NCI-H146 treated with DMSO at 0.1 percent for 48 hours (cell line): ENCODE measurements around the gene BRD3.

Source experiments
- DNase-seq: peaks from one replicate; lab custom pipeline; 2025; ENCODE audit not compliant: unreplicated experiment; lab: John Stamatoyannopoulos, UW

BRD3 gene

DNA sequence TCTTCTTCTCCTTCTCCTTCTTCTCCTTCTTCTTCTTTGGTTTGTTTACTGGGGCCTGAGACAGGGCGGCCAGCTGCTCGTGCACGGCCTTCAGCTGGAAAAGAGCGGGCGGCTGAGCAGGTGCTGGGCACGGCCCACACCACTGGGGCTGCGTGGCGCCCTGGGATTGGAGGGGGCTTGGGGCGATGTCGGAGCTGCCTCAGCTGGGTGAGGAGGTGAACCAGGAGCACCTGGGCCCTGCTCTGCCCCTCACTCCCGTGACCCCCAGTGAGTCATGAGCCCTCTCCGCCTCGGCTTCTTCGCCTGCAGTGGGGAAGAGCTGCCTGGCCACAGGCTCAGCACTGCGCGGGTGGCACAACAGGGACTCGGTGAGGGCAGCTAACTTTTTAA, 27.7 kb downstream of the BRD3 start:
- no peak for DNase-seq

DNA sequence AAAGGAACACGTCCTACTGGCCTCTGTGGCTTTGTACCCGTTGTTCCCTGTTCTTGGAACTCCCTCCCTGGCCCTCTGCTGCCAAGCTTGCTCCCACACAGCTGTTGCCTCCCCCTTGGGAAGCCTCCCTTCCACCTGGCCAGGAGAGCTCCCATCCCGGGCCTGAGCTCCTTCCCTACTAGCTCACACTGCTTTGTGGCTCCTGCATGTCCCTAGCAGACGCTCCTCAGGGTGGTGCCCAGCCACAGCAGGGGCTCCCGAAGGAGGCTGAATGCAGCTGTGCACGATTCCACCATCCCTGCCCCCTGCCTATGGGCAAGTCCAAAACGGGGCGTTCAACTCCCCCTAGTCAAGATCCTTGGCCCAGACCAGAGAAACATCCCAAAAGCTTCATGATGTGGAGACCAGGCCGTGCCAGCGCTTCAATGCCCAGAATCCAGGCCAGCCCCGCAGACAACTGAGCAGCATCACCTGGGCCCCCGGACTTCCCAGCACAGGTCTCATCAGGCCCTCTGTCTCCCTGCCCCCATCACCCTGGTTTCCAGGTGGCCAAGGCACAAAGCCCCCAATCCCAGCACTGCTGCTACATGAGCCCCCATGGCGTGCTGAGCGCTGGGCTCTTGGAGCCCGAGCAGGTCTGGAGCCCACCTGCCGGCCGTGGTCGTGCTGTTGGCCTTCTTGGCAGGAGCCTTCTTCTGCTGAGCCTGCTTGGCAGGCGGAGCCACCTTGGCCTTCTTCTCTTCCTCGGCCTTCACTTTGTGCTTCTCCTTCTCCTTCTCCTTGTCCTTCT, 28.2 kb downstream of the BRD3 start:
- no peak for DNase-seq

DNA sequence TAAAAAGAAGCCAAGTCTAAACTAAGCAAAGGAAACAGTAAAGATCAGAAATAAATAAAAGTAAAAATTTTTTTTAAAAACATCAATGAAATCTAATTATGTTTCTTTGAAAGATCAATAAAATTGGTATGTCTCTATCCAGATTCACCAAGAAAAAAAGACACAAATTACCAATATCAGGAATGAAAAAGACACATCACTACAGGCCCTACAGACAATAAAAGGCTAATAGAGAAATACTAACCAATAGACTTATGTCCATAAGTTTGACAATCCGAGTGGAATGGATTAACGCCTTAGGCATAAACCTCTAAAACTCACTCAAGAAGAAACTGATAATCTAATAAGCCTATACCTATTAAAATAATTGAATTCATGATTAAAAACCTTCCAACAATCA, 30.2 kb downstream of the BRD3 start:
- no peak for DNase-seq

DNA sequence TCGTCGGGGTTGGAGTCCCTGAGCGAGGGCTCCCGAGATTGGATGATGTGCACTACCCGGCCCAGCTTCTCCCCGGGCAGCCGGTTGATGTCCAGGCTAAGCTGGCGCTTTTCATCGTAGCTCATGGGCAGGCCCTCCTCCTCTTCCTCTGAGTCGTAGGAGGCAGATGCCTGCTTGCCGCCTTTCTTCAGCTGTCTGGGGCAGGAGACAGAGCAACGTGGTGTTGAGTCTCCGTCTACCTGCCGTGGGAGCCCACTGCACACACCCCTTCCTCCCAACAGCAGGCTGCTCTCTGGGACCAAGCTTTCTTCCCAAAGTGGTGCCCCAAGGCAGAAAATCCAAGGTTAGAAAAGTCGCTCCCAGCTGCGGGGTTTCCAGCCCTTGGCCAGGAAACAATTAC, 31.7 kb downstream of the BRD3 start:
- DNase-seq, result no peak

DNA sequence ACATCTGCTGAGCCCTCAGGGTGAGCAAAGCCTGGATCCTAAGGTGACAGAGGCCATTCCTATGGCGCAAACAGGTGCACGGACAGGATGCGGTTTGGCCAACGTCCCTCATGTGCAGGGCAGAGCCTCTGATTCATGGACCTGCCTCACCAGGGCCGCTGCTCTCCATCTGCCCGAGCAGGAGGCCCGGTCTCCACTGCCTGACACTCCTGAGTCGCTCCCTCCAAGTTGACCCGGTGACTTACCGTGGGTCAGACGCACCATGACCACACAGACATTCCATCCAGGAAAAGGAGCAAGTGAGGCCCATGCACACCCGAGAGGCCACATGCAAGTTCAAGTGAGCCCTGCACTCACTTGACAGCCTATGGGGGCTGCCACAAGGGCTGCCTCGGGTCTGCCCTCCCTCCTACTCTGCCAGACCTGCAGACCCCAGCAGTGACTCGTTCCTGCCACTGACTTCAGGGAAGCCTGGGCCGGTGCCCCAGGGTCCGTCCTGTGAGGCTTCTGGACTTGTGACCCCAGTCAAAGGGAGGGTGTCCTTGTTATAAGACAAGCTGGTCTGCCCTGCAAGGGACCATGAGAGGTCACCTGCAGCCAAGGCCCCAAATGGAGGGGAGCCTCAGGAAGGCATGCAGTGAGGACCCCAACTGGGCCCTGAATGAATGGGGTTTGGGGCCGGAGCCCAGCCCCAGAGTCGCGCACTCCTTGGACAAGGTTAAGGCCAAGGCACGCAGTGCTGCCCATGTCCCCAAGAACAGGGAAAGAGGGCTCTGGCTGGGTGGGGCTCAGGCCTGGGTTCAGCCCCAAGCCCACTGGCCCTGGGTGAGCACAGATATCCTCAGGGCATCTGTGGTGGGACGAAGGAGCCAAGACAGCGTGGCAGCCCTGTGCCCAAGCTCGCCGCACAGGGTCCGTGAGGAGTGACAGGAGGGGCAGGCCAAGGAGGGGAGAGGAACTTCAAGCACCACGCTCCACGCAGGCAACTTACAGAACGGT, 32.5 kb downstream of the BRD3 start:
- no peak for DNase-seq

DNA sequence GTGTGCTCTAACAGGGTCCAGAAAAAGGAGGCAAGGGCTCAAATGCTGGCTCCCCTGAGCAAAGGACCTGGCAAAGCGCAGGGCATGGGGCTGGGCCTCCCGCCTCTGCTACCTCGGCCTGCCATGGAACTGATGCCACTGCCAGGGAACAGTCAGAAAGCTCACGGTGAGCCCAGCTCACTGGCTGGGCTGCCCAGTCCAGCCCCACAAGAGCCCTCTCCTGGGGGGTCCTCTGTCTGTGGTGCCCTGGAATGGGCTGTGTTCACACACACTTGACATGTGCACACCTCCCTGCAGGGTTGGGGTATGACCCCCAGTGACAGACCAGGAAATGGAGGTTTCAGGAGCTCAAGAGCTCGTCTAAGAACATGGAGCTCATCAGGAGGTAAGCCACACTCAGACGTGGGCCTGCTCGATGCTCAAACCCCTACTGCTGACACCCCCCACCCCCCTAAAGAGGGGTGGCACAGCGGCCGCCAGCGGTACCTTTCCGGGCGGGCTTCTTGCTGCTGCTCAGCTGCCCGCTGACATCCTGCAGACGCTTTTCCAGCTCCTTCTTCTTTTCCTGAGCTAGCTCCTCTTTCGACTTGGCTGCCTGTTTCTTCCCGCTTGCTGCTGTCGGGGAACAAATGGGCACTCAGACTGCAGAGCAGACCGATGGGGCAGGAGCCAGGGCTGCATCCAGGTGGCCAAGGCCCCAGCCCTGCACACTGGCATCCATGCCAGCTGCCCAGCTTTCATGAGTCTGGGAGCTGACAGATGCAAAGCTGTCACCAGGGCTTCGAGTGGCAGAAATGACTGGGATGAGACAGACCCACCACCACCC, 33.4 kb downstream of the BRD3 start:
- no peak for DNase-seq

DNA sequence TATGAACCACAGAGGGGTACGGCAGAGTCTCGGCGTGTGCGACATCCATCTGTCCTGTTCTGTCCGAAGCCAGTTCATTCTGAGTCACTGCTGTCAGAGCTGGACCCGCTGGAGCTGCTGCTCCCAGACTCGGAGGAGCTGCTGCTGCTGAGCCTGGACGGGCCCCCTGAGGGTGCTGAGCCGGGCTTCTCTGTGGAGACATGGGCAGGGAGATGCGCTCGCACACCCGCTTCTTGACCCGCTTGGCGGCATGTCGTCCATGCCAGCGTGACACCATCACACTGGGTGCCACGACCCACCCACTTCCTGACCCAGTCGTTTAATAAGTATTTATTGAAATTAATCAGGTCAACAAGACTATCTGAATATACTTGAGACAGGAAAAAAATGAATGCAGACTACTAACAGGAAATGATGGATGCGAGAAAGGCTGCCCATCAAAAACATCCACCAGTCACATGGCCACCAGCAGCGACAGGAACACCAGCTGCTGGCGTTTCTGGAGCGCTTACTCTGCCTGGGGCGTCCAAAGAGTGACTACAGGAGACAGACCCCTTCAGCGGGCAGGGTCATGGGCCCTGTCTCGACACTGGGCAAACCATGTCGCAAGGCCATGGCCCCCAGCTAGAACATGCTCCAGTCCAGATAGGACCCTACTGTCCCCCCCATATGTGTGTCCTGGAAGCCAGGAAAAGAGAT, 34.2 kb downstream of the BRD3 start:
- no peak for DNase-seq

DNA sequence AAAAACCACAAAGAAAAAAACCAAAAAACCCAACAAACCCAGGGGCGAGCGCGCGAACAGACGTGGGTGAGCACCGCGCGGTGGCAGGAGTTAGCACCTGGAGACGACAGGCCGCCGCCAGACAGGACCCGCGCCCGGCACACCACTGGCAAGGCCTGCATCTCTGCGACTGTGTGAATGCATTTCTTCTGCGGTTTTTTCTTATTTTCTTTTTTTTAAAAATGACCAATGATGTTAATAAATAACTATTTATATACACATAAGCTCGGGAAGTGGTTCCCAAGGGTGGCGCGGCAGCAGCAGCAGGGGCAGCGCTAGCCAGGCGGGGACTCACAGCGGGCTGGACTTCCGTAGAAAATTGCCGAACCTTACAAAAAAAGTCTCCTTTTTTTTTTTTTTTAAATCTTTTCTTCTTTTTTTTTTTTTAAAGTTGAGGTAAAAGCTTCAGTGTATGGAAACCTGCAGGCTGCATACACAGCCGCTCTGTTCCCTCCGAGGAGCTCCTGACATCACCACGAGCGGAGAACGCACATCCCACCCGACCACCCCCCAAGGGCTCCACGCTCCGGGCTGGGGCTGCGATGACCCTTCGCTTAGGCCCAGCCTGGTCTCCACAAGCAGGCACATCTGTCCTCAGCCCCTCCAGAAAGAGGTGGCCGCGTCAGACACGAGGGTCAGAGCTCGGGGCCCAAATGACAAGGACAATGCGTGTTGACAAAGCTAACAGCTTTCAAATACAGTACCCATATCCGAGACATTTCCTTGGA, 35.2 kb downstream of the BRD3 start:
- no peak for DNase-seq

DNA sequence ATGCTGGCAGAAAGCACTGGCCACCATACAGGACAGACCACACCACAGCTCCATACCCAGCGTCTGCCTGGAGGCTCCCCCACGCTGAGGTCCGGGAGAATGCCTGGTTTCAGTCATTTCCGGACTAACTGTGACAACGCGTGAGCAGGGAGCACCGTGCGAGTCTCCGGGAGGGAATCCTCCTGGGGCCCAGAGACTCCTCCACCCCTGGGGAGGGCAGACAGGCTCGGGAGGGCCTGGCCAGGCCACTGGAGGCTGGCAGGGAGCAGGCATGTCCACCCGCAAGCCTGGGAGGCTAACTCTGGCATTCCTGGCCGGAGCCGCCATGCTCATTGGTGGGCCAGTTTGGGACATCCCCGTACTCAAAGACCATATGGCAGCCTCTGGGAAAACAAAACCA, 36.0 kb downstream of the BRD3 start:
- no peak for DNase-seq

DNA sequence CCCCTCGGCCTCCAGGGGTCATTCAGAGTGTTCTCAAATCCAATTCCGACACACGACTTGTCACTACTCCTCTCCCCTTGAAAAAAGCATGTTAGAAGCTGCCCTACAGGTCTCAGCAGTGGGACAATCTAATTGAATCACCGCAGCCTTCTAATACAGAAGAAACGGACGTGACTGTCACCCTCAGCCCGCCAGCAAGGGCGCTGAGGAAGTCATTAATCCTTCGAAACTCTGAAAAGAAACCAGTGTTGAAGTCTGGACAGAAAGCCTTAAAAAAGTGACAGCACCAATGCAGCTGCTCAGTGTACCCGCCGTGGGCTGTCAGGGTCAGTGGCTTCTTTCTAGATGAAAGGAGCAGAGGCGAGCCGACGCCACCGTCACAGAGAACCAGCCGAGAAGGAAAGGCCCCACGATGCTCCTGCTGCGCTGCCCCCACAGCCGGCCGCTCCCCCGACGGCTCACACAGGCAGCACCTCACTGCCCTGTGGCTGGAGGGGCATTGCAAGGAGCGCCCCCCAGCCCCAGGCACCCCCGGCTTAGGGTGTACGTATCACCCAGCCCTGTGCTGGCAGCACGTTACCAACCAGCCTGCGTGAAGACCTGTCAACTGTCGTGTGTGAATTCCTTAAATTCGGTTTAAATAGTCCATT, 36.9 kb downstream of the BRD3 start:
- DNase-seq, result no peak

DNA sequence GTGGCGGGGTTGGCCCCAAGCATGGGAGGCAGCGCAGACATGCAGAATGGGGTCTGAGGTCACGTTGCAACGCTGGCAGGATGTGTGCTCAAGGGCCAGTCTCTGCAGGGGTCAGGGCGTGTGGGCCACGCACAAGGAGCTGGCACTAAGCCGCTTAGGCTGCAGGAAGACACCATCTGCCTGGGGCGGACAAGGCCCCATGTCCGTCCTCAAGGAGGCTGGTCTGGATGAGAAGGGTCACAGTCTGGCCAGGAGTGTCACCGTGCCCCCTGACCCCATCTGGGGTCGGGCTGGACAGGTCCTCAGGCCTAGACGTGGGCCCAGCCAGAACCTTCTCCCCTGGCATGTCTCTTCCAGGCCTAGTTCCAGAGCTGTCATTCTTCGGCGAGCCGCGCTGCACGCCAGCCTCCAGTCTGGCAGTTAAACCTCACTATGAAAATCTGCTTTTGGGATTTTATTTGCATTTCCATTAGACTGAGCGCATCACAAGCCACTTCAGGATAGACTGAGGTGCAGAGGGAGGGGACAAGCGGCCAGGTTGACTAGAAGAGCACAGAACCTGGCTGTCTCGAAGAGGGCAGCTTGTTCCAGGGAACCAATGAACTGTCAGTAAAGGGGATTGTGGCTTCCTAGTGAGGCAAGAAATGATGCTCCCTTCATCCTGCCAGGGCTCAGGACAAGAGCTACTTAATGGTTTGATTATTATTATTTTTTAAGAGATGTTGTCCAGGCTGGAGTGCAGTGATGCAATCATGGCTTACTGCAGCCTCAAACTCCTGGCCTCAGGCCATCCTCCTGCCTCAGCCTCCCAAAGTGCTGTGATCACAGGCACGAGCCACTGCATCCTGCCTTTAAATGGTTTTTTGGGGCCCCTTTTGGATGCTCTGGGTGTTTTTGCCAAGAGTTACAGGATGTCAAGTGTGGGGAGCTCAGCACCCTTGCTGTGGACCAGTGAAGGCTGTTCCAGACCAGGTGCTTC, 38.3 kb downstream of the BRD3 start:
- DNase-seq, result no peak

DNA sequence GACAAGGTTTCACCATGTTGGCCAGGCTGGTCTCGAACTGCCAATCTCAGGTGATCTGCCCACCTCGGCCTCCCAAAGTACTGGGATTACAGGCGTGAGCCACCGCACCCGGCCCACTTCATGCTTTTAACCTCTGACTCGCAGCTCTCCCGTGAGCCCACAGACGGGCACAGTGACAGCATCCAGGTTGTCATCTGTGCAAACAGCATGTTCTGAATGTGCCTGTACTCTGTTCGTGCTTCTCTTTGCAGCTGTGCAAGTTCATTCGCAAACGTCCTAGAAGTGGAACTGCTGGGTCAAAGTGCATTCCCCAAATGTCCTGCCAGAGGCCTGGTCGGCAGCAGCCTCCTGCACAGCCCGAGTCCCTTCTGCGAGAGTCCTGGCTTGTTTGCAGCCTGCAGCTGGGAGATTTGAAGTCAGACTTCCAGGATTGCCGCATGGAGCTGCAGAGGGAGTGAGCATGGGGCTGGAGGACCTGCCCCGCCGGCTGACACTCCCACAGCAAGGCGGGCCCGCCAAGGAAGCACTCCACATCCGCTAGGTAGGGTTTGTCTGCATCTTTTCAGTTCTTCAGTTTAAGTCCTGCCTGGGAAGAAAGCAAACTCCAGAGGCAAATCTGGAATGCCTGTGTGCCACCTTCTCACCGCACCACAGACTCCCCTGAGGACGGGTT, 39.1 kb downstream of the BRD3 start:
- DNase-seq, result no peak

DNA sequence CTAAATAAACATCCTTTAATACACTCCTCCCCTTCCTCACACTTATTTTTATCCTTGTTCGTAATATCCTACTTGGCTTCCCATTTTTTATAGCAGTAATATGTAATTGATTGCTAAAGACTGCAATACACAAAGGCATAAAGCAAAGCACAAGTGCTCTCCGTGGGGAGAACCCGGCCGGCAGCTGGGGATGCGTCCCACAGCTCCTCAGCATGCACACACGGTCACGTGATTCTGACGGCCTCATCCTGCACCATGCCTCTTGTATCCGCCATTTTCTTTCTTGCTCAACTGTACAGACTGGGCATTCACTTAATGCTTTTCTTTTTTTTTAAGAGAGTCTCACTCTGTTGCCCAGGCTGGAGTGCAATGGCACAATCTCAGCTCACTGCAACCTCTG, 39.8 kb downstream of the BRD3 start:
- DNase-seq, result no peak

DNA sequence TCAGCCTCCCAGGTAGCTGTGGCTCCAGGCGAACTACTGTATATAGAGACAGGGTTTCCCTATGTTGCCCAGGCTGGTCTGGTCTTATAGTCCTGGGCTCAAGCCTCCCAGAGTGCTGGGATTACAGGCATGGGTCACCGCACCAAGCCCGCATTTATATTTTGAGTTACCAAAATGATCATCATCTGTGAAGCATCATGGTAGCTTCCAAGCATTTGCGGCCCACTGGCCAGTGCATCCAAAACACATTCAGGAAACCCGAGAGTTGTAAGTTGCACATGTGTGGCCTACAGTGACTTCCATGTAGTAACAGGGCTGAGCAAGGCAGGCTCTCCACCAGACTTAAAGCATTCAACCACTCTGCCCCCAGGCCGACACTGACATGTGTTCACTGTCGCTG, 40.3 kb downstream of the BRD3 start:
- DNase-seq, result no peak

DNA sequence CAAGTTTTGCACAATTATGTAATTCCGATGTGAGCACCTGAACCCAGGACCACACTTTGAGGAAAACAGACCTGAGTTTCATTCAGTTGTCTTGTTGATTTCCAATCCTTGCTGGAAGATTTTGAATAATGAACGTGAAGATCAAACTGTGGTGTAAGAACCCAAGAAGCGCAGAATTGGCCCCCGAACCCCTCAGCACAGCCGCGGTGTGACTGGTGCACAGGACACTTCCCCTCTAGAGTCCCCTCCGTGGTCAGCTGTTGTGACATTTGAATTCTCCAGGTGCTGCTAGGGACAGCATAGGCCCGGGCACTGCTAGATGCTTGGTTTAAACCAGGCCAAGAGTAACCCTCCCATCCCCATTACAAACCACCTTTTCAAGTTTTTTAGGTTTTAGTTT, 40.8 kb downstream of the BRD3 start:
- DNase-seq, result no peak

DNA sequence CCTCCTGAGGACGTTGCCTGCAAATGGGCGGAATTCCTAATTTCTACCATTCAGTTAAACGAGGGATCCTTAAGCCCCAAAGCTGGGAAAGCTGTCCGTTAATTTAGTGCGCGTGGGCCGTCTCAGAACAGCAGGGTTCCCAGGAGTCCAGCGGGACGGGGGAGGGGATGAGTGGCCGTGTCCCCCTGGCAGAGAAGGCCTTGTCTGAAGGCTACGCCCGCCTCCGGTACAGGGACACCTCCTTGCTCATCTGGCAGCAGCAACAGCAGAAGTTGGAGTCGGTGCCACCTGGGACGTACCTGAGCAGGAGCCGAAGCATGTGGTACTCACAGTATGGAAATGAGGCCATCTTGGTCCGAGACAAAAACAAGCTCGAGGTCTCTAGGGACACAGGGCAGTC, 41.2 kb downstream of the BRD3 start:
- no peak for DNase-seq

DNA sequence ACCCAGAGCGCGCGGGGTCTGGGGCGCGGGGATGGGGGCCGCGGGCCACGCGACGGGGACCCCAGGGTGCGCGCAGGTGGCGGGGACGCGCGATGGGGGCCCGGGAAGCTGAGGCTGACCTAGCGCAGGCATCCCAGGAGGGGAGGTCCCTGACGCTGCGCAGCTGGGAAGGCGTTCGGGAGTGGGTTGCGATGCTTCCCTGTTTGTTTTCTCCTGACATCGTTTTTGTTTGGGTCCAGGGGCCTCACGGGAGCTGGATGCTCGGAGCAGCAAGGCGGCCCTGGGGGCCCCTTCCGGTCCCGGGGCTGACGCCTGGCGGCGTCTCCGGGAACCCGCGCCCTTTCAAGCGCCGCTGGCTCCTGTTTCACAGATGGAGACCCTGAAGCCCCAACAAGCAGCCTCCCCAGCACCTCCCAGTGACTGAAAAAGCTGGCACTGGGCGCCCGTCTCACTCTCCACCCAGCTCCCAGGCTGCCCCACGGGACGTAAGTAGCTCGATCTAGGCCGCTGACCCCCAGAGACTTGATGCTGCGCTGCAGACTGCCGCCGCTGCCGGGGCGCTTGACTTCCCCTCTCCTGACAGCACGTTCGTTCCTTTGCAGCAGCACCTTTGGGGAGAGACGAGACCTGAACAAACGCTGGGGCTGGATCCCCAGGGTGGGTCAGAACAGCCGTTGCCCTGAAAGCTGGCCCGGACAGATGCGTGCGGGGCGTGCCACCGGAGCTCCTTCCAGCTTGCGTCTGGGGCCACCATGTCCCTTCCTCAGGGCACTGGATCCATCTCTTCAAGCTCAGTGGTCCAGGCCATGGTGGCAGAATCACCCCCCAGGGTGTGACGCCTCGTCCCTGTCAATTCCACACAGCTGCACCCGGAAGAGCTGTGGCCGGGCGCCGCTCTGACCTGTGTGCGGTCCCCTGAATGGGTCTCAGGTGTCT, 42.0 kb downstream of the BRD3 start:
- DNase-seq, result no peak
